Uterus (tissue), 2 donors: ENCODE data around the gene ADD2.

Source experiments
- CTCF ChIP-seq, 4 experiments: fragments of 200-600 bp in 2 of 4; fragments of 450-650 bp in 2 of 4; sonication (generic) in 2 of 4; IDR thresholded peaks; one replicate each; pipeline ENCODE4 v1.5.1; 2016 to 2019; ENCODE audit warnings: antibody characterized with exemption in 4 of 4, mild to moderate bottlenecking in 2 of 4, moderate library complexity in 1 of 4
- POLR2A ChIP-seq, 2 donors: fragments of 450-650 bp; IDR thresholded peaks; one replicate each; pipeline ENCODE4 v1.6.1; 2016; ENCODE audit warnings: antibody characterized with exemption in 2 of 2, mild to moderate bottlenecking in 1 of 2, moderate library complexity in 1 of 2

- no peak for TF ChIP-seq CTCF (IDR thresholded peaks at IDR 0.05)
- TF ChIP-seq POLR2A (IDR thresholded peaks at IDR 0.05), result no peak
These were observed 38.6 kb upstream of the ADD2 start for GRCh38 chr2:70806620-70807019.
